GM06990 (cell line): ENCODE measurements around the gene IRGC.
"Not testable (repeated sequence)": the region's sequence is repeated elsewhere in the genome, so short reads cannot be mapped to it uniquely, and the experiment has no call there.

Source experiments
- DNase-seq: peaks from one replicate; pipeline ENCODE4 v3.0.0-alpha.2; 2011; ENCODE audit not compliant: insufficient read length; ENCODE audit errors: extremely low read depth
- H3K27me3 ChIP-seq: replicated peaks from 2 replicates; pipeline ENCODE4 v1.6.0; 2011; ENCODE audit warnings: low read length; ENCODE audit not compliant: control insufficient read depth, insufficient read depth
- H3K36me3 ChIP-seq: 2 replicates; pipeline ENCODE4 v1.5.1; 2011; ENCODE audit warnings: low read length; ENCODE audit not compliant: control insufficient read depth, insufficient read depth
- H3K4me3 ChIP-seq: replicated peaks from 2 replicates; pipeline ENCODE4 v1.5.1; 2011; ENCODE audit warnings: low read depth, mild to moderate bottlenecking, control low read depth, low read length
- TF ChIP-seq, protein P1 (sequence below): IDR thresholded peaks from 2 replicates; pipeline ENCODE4 v1.5.1; 2011; ENCODE audit warnings: low read length, control low read depth, mild to moderate bottlenecking, inconsistent platforms; ENCODE audit not compliant: insufficient read depth, poor library complexity, severe bottlenecking

IRGC gene

DNA sequence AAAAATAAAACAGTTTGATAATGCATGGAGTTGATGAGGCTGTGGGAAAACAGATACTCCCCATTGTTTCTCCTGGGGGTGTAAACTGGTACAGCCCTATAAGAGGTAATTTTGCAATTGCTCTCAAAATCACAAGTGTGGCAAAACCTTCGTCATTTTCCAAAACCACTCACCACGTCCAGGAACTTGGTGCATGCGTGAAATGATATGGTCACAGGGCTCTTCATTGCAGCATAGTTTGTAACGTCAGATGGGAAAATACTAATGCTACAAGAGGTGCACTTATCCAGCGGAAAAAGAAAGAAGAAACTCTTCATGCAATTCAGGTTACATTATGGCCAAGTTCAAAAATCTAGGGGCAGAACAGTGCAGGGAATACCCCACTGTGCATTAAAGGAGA, 34.1 kb upstream of the IRGC start:
- Histone ChIP-seq H3K27me3 (no peaks in the 10 kb centered on the region; the same call in none of the 2 replicates), H3K36me3 (no peaks in the 10 kb centered on the region), H3K4me3 (no peak overlapping the region)
- DNase-seq, result no peak
- TF ChIP-seq, protein P1, sequence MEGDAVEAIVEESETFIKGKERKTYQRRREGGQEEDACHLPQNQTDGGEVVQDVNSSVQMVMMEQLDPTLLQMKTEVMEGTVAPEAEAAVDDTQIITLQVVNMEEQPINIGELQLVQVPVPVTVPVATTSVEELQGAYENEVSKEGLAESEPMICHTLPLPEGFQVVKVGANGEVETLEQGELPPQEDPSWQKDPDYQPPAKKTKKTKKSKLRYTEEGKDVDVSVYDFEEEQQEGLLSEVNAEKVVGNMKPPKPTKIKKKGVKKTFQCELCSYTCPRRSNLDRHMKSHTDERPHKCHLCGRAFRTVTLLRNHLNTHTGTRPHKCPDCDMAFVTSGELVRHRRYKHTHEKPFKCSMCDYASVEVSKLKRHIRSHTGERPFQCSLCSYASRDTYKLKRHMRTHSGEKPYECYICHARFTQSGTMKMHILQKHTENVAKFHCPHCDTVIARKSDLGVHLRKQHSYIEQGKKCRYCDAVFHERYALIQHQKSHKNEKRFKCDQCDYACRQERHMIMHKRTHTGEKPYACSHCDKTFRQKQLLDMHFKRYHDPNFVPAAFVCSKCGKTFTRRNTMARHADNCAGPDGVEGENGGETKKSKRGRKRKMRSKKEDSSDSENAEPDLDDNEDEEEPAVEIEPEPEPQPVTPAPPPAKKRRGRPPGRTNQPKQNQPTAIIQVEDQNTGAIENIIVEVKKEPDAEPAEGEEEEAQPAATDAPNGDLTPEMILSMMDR, result no peak

DNA sequence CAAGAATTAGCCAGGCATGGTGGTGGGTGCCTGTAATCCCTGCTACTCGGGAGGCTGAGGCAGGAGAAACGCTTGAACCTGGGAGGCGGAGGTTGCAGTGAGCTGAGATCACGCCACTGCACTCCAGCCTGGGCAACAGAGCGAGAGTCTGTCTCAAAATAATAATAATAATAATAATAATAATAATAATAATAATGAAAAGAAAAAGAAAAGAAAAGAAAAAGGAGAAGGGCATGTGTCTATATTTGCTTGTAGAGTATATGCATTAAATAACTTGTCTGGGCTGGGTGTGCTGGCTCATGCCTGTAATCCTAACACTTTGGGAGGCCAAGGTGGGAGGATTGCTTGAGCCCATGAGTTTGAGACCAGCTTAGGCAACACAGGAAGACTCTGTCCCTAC, 33.6 kb upstream of the IRGC start:
- H3K27me3 ChIP-seq, DNase-seq, H3K36me3 ChIP-seq, H3K4me3 ChIP-seq: not testable (repeated sequence)

DNA sequence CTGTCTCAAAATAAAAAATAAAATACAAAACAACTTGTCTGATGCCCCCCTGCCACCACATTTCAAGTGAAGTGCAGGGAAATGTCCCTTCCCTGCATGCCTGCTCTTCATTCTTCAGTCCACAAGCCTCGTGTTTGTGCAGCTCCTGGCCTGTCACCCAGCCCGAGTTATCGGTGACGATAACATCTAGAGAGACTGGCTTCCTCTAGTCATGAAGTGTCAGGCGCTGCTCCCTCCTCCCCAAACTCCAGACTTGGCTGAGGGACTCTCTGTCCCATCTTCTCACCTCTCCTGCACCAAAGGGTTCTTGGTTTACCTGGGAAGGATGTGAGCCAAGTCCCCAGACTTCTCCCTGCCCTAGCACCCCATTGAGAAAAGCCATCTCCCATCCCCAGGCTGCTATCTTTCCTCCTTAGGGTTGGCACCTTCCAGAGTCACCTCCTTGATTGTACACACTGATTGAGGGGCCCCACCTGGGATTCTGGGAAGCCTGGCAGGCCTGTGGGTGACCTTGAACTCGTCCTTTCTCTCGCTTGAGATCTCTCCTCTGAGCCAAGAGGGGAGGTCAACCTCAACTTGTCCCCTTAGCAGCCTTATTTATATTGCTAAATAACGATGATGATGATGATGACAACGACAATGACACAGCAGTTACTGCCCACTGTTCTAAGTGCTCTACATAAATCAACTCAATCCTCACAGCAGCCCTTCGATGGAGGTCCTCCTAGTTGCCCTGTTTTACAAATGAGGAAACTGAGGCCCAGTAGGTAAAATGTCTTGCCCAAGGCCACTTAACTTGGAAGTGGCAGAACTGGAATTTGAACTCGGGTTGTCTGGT, 32.8 kb upstream of the IRGC start:
- DNase-seq, result no peak
- H3K4me3 ChIP-seq, result no peak overlapping the region
- TF ChIP-seq, protein P1, result no peak
- H3K27me3 ChIP-seq, result no peaks in the 10 kb centered on the region; the same call in none of the 2 replicates
- H3K36me3 ChIP-seq, result no peaks in the 10 kb centered on the region

DNA sequence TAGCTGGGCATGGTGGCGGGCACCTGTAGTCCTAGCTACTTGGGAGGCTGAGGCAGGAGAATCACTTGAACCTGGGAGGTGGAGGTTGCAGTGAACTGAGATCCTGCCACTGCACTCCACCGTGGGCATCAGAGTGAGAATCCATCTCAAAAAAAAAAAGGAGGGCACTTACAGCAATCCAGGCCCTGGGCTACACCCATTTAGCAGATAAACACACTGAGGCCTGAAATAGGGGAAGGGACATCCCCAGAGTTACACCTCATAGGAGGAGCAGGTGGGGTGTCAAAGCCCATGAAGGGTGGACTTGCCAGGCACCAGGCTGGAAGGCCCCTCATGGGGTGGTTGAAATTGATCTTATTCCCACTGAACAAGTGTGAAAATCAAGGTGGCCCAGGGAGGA, 32.0 kb upstream of the IRGC start:
- DNase-seq, result no peak
- H3K27me3 ChIP-seq, result no peaks in the 10 kb centered on the region; the same call in none of the 2 replicates
- TF ChIP-seq, protein P1, result no peak
- no peak overlapping the region for H3K4me3 ChIP-seq
- H3K36me3 ChIP-seq, result no peaks in the 10 kb centered on the region

DNA sequence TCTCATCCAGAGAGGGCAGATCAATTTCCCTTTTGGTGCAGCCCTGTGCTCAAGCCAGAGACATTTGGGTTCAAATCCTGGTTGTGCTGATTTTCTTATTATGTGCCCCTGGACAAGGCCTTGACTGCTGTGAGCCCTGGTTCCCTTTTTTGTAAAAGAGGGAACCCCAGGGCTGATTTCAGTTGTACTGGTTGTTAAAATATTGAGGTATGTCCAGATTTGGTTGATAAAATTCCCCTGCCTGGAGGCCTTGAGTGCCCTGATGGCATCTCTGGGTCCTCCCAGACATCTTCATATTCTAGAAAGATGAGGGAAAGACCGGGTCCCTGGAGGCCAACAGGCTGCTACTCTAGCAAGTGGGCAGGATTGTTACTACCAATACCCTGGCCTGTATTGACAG, 31.6 kb upstream of the IRGC start:
- no peaks in the 10 kb centered on the region for H3K36me3 ChIP-seq
- TF ChIP-seq, protein P1, result no peak
- DNase-seq, result no peak

DNA sequence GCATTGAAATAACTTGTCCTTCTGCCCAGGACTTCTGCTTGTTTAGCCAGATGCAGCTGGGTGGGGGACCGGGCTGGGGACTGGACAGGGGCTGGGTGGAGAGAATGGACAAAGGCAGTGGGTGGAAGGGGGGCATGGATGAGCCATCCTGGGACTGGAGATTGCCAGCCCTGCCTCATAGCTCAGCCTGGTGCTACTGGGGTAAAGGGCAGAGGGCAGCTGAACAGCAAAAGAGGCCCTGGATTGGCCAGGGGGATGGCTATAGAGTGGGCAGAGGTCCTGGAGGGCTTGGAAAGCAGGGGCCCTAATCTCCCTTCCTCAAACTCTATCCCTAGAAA, 28.2 kb upstream of the IRGC start:
- Histone ChIP-seq H3K27me3 (no peaks in the 10 kb centered on the region; the same call in 1 of the 2 replicates), H3K36me3 (no peaks in the 10 kb centered on the region), H3K4me3 (no peak overlapping the region)
- TF ChIP-seq, protein P1, result no peak
- no peak for DNase-seq

More for the DNA sequence above, 31.6 kb upstream of the IRGC start:
- no peaks in the 10 kb centered on the region; the same call in none of the 2 replicates for H3K27me3 ChIP-seq
- no peak overlapping the region for H3K4me3 ChIP-seq
